Activated CD4-positive, alpha-beta T cell treated with anti-CD3 and anti-CD28 coated beads, Interleukin-10, Interleukin-2, amounts not matched to agents 100 ng/mL and 50 ng/mL, durations not matched to agents 16 hours and 8 hours (primary cell): Measurements from ENCODE around the gene NFIL3.

Experiments used
- DNase-seq: peaks from one replicate; pipeline ENCODE4 v3.0.0-alpha.2; 2020

Gene NFIL3

DNA sequence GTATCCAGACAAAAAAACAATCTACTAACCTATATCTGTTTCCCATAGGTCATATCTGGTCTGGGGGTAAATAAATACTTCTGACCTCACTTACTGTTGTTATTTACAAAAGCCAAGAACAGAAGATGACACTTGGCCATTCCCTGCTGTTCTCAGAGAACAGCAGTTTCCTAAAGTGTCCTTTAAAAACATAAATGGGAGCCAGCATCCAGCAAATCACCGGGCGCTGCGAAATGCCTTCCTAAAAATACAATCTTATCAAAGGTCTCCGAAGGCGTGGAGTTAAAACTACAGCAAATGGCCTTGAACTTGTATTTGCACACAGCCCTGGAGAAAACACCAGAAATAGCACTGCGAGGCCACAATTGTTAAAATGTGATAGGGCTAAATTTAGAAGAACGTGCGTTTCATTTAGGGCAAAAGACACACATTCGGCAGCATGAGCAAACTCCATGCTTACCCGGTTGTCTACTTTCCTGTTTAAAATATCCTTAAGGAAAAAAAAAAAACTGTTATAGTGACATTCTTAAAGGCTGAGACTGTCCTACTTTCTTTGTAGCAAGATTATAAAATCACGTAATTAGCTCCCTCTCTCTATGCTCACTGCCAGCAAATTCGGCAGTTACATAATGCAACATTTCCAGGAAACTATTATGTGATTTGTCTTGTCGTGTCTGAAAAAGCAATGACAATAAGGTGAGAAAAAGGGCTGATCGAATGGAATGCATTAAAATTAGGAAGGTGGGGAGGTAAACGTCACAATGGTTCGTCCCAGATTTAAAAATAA lies 1.5 kb downstream of the NFIL3 start:
- DNase-seq = peak; percentile 34

DNA sequence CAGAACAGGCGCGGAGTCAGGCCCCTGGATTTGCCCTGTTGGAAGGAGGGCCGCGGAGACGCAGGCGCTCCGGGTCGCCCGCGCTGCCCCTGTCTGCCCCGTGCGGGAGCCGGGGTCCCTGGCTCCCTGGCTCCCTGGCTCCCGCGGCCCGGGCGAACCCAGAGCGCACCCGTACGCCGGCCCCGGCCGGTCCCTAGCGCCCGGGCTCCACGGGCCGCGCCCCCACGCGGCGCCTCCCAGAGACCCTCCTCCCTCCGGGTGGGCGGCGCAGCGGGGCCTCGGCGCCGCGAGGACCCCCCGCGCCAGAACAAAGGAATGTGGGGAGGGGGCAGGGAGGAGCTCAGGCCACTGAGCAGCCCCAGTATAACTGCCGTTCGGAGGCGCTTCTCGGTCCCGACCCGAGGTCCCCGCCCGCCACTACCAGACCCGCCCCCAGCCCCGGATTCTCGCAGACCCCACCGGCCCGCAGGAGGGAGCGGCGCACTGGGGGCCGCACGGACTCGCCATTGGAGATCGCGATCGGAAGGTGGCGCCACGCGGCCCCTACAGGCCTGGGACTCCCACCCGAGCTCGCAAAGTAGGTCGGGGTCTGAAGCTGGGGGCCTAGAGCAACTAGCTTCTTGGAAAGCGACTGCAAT lies 2.4 kb downstream of the NFIL3 start:
- peak; percentile 36 for DNase-seq

DNA sequence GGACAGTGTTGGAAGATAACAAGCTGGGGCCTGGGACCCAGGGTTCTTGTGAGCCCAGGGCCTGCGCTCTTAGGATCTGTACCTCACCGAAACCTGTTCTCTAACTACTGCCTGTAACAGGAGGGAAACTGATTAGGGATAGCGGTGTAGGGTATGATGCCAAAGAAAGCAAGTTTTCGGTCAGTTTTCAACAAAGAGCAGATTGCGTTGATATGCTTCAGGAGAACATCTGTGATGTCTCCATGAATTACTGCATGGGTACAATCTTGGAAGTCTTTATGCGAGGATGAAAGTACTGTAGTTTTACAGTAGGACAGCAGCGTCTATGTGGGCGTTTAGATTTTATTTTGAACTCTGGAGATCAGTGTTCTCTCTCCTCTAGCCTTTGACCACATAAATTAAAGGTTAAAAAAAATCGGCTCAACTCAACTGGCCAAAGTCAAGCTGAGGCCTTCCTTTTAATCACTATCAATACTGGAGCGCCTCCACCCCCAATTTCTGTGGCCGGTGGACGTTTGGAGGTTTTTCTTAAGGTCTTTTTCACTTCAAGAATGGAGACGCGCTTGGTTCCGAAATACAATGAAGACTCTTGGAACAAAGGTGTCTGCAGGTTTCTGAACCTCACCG lies 3.0 kb downstream of the NFIL3 start:
- no peak for DNase-seq

DNA sequence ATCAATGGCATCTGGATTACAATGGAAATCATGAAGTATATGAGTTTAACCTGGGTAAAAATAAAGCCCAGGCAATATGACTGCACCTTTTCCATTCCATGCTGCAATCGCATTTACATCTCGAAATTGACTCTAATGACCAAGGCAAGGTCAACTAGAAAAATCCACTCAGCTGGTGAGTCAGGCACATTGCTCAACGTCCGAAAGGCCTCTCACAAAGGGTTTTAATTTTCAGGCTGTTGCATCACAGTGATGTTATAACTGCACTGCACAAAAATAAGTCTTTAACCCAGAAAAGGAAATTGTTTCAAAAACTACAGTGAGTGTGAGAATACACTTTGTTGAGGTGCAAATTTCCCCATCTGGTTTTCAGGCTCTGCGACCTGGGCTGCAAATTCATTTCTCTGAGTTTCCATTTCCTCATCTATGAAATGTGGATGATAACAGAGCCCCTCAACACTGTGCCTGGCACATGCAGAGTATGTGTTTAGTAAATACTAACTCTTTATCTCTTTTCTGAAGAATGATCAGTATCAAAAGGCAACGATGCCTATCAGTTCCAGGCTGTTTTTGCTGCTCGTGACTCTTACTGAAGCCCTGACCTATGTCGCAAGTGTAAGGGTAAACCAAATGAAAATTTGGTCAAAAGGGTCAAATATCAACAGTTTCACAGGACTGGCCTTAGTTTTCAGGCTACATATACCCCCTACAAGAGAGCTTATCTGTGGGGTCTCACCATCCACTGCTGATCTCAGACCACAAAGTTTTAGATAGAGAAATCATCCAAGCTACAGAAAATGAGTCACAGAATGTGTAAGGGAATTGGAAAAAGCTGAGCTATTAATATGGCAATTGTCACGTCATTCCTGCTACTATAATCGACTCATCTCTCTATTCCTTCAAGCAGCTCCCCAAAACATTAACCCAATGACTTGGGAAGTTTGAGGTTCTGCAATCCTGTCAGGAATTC lies 4.1 kb downstream of the NFIL3 start:
- peak; percentile 82 for DNase-seq

DNA sequence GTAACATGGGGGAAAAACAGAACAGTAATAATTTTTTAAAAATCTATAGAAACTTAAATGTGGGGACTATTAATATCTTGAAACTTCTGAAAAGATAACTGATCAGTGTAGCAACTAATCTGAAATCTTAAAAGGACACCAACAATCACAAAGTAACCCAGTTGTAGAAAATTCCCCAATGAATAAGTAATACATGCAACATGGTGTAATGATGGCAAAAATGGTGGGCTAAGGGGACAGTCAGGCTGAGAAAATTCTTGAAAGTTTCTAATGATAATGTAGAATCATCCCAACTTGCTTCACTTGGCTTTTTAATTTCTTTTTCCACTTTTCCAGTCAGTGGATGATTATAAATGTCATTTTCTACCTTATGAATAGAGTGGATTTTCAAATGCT lies 5.4 kb downstream of the NFIL3 start:
- DNase-seq = no peak

DNA sequence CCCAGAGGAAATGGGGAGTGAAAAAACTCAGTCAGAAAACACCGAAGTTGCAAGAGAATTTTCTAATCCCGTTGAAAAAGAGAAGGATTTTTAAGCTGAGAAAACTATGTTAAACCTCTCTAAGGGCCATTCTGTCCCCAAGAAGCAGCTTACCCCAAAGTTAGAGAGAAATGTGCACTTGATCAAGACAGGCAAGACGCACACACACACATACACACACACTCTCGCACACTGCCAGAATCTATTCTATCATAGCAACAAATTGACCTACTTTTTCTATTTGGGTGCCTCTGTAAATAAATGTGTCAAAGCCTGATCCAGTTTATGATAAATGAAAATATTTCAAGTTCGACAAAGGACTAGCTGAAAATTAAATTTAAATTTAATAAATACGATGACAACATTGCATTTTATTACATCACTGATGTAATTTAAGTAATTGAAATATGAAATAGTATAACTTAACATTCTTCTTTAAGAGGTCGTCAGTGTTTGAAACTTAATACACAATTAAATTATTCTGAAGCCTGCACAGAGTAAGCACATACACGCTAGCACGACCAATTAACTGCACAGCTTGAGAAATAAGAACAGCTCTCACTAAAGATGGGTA lies 5.9 kb downstream of the NFIL3 start:
- DNase-seq = no peak

DNA sequence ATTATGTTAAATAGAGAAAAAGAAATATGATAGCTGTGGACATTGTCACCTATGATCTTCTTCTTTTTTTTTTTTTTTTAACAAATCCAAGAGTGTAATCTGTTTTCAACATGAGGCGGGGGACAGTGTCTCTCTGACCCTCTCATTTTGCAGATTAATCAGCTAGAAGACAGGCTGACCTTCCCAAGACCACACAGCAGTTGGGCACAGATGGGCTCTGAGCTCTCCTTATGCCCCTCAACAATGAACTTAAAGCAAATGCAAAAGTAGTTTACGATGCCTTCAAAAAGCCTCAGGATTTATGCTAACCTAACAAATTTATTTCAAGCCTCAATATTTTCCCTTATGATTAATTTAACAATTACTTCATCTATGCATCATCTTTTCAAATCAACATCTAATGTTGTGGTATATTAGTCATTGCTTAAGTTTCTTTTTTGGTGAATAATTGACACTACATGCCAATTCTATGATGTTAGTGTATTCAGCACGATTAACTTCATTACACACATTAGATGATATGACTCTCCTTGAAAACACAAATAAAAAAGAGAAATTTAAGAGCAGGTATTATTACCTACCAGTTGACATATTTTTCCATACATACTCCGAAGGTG lies 7.4 kb downstream of the NFIL3 start:
- peak; percentile 50 for DNase-seq

DNA sequence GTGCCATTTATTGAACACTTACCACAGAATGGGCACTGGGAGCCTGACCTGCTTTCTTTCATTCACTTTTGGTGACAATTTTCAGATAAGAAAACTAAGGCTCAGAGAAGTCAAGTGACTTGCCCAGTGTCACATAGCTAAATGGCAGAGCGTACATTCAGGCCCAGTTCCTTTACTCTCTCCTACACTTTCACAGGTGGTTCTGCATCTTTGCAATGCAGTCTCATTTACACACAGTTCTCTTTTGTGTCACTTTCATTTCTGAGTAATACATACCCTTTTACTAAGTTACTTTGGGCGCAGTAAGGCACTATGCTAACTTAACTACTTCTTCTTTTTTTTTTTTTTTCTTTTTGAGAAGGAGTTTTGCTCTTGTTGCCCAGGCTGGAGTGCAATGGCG lies 8.3 kb downstream of the NFIL3 start:
- peak; percentile 84 for DNase-seq

DNA sequence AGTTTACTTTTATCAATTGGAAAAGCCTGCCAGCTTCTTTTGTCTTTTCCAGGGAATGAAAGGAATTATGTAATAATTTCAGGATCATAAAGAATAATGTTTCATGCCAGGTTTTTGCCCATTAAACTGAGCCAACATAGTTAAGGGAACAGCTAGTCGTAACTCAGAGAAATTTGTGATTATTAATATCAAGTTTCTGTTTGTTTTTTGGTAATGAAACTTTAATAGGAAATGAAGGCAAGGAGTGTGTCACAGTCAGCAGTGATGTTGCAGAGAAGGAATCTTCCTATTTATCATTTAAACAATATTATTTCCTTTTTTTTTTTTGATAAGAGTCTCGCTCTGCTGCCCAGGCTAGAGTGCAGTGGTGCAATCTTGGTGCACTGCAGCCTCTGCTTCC lies 10.7 kb downstream of the NFIL3 start:
- no peak for DNase-seq

DNA sequence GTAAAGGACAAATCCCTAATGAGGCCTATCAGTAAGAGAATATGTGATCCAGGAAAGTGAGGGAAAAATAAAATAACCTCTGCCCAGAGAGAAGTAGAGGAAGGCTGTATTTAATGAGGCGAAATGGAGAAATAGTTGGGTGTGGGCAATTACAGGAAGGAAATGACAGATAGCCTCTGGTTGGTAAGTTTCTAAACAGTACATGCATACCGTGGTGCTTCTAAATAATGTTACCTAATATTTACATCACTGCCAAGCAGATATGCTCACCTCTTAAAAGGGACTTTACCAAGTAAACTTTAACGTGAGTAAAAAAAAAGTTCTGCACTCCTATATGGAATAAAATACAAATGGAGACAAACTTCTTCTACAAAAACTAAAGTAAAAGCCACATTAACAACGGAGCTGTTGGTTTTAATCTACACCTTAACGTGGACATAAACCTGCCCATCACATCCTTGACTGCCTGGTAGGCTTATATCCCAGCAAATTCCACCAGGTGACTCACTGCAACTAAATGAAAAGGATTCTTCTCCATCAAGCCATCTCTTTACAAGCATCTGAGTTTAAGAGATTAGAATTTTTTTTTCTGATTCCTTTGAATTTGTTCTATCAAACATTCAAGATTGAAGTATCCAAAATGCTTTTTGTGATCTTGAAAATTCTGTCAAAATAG lies 12.4 kb downstream of the NFIL3 start:
- DNase-seq = no peak

DNA sequence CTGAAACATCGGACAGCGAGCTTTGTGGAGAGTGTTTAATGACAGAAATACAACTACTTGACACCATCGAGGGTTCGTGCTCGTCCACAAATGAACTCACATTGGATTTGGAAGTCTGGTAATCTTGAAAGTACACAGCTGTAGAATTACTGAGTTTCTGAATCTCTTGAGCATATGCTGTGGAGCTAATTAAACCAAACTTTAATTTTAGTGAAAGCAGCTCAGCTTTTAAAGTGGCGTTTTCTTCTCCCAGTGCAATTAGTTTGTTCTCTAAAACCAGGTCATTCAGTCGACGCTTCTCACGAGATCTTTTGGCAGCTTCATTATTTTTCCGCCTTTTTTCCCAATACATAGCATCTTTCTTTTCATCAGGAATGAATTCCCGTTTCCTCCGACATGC lies 13.5 kb downstream of the NFIL3 start:
- DNase-seq = no peak

DNA sequence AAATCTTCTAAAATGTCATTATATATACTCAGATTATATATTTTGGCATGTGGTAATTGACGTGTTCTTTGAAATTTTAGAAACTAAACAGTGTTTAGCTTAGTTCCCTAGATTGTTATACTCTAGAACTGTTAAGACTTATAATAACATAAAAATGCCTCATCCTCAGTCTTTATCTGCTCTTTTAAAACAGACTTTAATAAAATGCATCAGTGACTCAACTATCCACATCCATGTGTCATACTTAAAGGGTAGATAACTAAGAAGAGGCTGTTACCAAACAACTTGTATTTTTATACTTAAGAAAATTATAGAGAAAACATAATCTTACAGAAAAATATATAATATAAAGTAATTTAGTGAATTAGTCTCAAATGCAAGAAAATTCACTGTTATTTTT lies 15.2 kb downstream of the NFIL3 start:
- DNase-seq = no peak

DNA sequence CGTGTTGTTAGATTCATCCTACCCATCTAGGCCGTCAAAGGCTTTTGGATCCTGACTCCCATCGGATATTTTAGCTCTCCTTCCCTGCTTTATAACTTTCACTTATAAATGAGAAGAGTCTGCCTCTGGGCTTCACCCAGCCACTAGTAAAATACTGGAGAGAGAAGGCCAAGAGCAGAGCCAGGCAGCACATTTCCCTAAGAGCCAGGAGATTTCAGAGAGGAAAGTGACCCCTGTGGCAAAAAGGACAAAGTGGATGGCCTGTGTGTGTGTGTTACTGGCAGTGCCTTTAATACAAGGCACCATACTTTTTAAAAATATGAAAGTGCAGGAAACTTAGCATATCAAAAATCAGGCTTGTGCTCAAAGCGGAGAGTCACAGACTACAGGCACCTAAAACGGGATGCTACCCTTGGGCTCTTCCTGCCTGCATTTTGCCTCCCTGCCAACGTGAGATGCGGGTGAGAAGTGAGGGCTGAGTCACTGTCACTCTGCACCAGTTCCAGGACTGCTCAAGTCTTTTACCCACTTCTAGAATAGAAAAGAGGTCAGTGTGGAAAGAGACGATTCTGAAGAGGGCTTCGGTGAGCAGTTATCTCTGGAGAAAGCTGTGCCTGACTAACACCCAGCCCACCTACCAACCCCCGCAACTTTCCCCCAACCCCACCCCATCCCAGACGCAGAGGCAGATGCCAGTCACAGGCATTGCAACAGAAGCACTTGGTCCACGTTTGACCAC lies 15.9 kb downstream of the NFIL3 start:
- DNase-seq = no peak

DNA sequence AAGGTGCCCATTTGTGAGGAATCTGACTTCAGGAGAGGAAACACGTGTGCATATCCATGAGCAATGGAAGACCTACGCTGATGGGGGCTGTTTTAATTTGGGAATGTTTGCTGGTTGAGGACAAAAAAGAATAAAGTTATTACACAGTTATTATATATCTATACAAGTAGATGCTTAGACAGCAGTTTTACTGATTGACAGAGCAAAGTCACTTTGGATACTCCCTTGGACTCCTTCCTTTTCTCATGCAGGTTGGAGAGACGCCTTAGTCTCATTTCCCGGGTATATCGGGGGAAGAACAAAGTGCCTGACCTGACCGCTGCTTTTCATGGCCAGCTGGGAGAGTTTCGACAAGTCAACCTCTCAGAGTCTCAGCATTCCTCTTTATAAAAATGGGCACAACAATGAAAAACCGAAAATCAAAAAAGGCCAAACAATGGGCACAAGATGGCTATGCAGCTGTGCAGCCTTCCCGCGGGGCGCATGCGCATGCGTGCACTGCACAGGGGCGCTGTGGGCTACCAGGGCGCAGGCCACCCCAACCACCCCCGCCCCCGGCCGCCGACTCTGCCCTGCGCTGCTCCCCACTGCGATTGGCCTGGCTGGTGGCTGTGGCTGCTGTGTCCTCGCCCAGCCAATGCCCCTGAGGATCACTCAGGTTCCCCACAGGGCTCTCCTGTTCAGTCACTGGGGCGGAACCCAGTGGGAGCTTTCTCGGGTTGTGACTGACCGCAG lies 18.1 kb downstream of the NFIL3 start:
- no peak for DNase-seq

DNA sequence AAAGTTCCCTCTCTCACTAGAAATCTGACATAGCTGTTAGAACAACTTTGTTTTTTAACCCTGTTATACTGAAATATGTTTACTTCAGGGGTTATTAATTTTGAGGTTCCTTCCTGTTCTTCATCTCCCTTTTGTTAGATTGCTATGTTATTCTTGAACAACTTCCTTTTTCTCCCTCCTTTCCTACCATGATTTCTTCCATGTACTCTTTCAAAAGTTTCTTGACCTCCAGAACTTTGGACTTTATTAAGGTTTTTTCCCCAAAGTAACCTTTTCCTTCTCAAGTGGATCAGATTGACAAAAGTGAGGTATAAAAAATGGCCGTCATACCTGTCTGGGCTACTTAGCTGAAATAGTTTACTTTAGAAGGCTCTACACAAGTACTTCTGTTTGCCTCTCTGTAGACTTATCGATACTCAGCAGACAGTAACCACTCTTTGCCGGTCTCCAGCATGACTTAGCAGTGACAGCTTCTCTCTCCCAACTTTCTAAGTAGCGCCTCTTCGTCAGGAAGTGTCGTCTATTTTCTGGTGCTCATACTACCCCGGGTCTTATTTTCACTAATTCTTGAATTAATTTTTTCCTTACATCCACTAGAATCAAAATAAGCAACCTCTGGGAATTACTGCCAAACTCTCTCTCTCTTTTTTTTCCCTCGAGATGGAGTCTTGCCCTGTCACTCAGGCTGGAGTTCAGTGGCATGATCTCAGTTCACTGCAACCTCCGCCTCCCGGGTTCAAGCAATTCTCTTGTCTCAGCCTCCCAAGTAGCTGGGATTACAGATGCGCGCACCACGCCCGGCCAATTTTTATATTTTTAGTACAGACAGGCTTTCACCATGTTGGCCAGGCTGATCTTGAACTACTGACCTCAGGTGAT lies 19.7 kb downstream of the NFIL3 start:
- DNase-seq = no peak

DNA sequence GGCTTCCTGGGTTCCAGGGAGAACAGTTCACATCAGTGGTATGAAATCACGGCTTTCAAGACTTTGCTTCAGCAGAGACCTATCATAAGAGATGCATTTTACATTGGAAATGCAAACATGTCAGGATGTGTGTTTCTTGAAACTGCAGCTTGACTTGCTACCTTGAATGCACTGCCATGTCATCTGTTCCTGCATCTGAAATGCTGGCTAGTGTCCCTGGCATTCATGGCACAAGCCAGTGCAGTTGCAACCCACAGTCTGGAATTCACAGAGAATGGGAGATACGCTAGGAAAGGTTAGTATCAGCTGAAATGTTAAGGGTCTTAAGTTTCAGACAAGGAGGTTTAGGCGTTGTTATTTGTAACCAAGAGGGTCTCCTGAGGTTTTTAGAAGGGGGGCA lies 24.7 kb downstream of the NFIL3 start:
- no peak for DNase-seq

DNA sequence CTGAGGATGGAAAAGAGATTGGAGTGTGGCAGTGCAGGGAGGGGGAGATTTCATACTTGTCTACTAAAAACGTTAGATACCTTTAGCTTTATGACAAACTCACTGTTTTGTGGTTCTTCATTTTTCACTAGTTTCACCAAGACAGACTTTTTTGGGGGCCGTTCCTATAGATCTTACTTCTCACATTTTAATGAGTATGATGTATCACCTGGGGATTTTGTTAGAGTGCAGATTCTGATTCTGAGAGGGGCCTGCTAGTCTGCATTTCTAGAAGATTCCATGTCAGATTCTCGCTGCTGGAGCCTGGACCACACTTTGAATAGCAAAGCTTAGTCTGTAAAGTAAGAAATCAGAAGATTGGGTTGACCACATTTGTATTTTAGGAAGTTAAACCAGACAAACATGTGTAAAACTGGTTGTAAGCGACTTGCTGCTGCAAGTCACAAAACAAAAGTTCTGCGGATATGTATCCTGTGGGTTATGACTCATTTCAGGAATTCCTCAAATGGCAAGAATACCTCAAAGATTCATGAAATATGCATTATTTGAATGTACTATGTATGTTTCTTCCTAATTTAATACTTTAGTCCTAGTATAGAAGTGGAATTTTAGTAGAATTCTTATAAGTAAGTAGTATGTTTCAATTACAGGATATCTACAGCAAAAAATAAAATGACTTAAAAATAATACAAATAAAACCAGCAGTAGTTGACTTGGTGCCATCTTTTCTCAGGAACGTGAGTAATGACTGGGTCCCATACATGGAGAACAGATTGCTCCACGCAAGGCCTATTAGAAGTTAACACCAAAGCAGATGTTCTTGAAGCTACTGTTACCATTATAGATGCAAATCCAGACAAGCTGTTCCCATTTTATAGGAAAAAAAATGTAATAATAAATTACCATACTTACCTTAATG lies 27.8 kb downstream of the NFIL3 start:
- DNase-seq = peak; percentile 87

DNA sequence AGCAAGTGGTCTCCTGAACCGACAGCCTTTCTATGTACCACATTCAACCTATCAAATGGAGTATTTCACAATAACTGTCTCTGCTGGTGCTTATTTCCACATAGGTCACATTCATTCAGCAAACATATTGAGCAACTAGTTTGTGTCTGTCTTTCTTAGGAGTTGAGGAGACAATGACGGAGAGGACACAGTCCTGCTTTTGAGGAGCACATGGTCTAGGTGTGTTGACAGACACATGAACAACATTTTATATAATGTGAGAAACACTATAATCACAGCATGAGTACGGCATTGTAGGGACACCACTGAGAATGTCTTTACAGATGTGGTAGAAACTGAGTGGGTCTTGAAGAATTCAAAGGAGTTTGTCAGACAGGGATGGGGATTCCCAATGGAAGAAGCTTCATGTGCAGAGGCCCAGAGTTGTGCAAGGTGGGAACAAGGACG lies 28.5 kb downstream of the NFIL3 start:
- peak; percentile 41 for DNase-seq
